Kidney epithelial cell (primary cell): Measurements from ENCODE around the gene KCNQ1. TPM values are rescaled to one million over a fixed set of nuclear protein-coding genes. Genes with fewer than 3 reads are reported as not detected.

Experiments used
- DNase-seq: peaks from one replicate; pipeline ENCODE4 v3.0.0-alpha.2; 2010; ENCODE audit warnings: low read depth
- H3K27me3 ChIP-seq: 2 replicates; pipeline ENCODE4 v1.6.0; 2011; ENCODE audit warnings: low read length; ENCODE audit not compliant: control insufficient read depth, insufficient read depth
- H3K36me3 ChIP-seq: 2 replicates; pipeline ENCODE4 v1.5.1; 2011; ENCODE audit warnings: low read length; ENCODE audit not compliant: control insufficient read depth, insufficient read depth
- H3K4me3 ChIP-seq: 2 replicates; pipeline ENCODE4 v1.5.1; 2011; ENCODE audit warnings: low read depth, mild to moderate bottlenecking, control low read depth, low read length
- total RNA-seq: library from RNA; depleted of rRNA; stranded (reverse); fragments of >200 nt; gene quantifications from 2 replicates; pipeline ENCODE4 v1.2.3, GENCODE V29; 2015
- TF ChIP-seq, protein P1 (sequence below): IDR thresholded peaks from 2 replicates; pipeline ENCODE4 v1.5.1; 2011; ENCODE audit warnings: mild to moderate bottlenecking, moderate library complexity, low read length, control low read depth, inconsistent platforms; ENCODE audit not compliant: insufficient read depth, poor library complexity, severe bottlenecking

Gene KCNQ1
- total RNA-seq, 1 donor from 2014 or later: 2.3 TPM

- no peak for DNase-seq
- Histone ChIP-seq H3K27me3 (peaks cover 25% of the 10 kb centered on the region), H3K36me3 (no peaks in the 10 kb centered on the region), H3K4me3 (no peak overlapping the region)
- TF ChIP-seq, protein P1, sequence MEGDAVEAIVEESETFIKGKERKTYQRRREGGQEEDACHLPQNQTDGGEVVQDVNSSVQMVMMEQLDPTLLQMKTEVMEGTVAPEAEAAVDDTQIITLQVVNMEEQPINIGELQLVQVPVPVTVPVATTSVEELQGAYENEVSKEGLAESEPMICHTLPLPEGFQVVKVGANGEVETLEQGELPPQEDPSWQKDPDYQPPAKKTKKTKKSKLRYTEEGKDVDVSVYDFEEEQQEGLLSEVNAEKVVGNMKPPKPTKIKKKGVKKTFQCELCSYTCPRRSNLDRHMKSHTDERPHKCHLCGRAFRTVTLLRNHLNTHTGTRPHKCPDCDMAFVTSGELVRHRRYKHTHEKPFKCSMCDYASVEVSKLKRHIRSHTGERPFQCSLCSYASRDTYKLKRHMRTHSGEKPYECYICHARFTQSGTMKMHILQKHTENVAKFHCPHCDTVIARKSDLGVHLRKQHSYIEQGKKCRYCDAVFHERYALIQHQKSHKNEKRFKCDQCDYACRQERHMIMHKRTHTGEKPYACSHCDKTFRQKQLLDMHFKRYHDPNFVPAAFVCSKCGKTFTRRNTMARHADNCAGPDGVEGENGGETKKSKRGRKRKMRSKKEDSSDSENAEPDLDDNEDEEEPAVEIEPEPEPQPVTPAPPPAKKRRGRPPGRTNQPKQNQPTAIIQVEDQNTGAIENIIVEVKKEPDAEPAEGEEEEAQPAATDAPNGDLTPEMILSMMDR: no peak
Observed at GRCh38 chr11:2836315-2837095, 391.7 kb downstream of the KCNQ1 start.

- no peak for DNase-seq
- H3K36me3 ChIP-seq: no peaks in the 10 kb centered on the region
- TF ChIP-seq, protein P1: peak; percentile 29
- H3K27me3 ChIP-seq: peaks cover 25% of the 10 kb centered on the region
- H3K4me3 ChIP-seq: no peak overlapping the region
Observed at GRCh38 chr11:2837096-2837601, 392.3 kb downstream of the KCNQ1 start.

DNA sequence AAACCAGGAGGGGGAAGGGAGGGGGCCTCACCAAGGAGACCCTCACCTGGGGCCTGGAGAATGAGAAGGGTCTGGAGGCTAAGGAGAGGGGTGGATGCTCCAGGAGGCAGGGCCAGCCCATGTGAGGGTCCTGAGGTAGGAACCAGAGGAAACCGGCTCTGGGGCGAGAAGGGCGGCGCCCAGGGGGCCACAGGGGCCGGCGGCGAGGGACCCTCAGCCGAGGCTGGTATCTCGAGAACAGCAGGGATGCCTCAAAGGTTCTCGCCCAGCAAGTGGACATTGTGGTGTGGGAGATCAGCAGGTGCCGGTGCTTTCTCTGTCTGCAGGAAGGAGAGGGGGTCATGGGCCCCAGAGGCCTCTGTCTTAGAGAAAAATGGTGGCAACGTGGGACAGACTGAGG lies 392.8 kb downstream of the KCNQ1 start:
- peaks cover 25% of the 10 kb centered on the region for H3K27me3 ChIP-seq
- no peak overlapping the region for H3K4me3 ChIP-seq
- H3K36me3 ChIP-seq: no peaks in the 10 kb centered on the region
- TF ChIP-seq, protein P1: no peak
- DNase-seq: no peak

- TF ChIP-seq, protein P1: no peak
- Histone ChIP-seq H3K27me3 (peaks cover 25% of the 10 kb centered on the region), H3K4me3 (no peak overlapping the region), H3K36me3 (no peaks in the 10 kb centered on the region)
- DNase-seq: no peak
Observed at GRCh38 chr11:2838091-2838490, 393.3 kb downstream of the KCNQ1 start.

GRCh38 chr11:2838676-2839294 lies 394.0 kb downstream of the KCNQ1 start:
- DNase-seq: no peak
- TF ChIP-seq, protein P1: no peak
- H3K4me3 ChIP-seq: no peak overlapping the region
- no peaks in the 10 kb centered on the region for H3K36me3 ChIP-seq
- H3K27me3 ChIP-seq: peaks cover 25% of the 10 kb centered on the region
